ENCODE measurements around the gene MEGF11. TPM values are rescaled to one million over a fixed set of nuclear protein-coding genes. Genes with fewer than 3 reads are reported as not detected.

MEGF11 gene
- polyA plus RNA-seq, 1 of the 3 experiments (the other 2 are of a cell fraction), result not detected

DNA sequence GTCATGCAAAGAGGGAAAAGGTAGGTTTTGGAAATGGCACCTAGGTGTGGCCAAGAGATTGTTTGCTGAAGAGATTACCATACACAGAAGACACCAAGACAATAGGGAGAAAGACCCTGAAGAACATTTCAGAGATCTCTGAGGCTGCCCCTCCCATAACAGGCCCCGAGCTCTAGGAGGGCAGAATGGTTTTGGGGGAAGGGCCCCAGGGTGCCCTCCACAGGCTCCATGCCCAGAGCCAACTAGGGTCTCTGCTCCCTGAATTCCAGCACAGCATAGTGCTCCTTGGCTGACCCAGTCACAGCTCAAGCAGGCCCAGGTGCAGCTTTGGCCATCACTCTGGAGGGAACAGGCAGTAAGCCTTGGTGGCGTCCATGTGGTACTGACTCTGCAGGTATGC lies 220.4 kb downstream of the MEGF11 start:
- 38% methylated on average over 1 of the region's 2 CpGs for WGBS (ENCODE audit: low lambda C conversion rate)
- peaks cover 0 to 6% of the 10 kb centered on the region in 2 experiments; a peak in 1 of 4 replicates for H3K4me1 ChIP-seq (ENCODE audit: control insufficient read depth in 1 of 2, insufficient read depth in 2 of 2, low read depth in 1 of 2, low read length in 1 of 2)
- H3K9ac ChIP-seq, result no peak overlapping the region
- TF ChIP-seq, protein P1, sequence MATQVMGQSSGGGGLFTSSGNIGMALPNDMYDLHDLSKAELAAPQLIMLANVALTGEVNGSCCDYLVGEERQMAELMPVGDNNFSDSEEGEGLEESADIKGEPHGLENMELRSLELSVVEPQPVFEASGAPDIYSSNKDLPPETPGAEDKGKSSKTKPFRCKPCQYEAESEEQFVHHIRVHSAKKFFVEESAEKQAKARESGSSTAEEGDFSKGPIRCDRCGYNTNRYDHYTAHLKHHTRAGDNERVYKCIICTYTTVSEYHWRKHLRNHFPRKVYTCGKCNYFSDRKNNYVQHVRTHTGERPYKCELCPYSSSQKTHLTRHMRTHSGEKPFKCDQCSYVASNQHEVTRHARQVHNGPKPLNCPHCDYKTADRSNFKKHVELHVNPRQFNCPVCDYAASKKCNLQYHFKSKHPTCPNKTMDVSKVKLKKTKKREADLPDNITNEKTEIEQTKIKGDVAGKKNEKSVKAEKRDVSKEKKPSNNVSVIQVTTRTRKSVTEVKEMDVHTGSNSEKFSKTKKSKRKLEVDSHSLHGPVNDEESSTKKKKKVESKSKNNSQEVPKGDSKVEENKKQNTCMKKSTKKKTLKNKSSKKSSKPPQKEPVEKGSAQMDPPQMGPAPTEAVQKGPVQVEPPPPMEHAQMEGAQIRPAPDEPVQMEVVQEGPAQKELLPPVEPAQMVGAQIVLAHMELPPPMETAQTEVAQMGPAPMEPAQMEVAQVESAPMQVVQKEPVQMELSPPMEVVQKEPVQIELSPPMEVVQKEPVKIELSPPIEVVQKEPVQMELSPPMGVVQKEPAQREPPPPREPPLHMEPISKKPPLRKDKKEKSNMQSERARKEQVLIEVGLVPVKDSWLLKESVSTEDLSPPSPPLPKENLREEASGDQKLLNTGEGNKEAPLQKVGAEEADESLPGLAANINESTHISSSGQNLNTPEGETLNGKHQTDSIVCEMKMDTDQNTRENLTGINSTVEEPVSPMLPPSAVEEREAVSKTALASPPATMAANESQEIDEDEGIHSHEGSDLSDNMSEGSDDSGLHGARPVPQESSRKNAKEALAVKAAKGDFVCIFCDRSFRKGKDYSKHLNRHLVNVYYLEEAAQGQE (IDR thresholded peaks at IDR 0.05; ENCODE audit: low read depth, low read length), result no peak
- TF ChIP-seq FOXJ3 (CRISPR knock-in tag; IDR thresholded peaks at IDR 0.05) (no peak), TEAD4 (IDR thresholded peaks at IDR 0.05; ENCODE audit: borderline replicate concordance, insufficient read depth) (no peak), NRF1 (IDR thresholded peaks at IDR 0.05; ENCODE audit: low read depth, low read length) (no peak), USF2 (IDR thresholded peaks at IDR 0.05; ENCODE audit: borderline replicate concordance, low read depth, low read length) (no peak), ELF1 (IDR thresholded peaks at IDR 0.05) (no peak), FOXM1 (IDR thresholded peaks at IDR 0.05; ENCODE audit: low read depth) (no peak), MAX (IDR thresholded peaks at IDR 0.05; ENCODE audit: low read depth) (no peak), GATA2 (CRISPR knock-in tag; IDR thresholded peaks at IDR 0.05) (no peak), FOSL2 (IDR thresholded peaks at IDR 0.05; ENCODE audit: borderline replicate concordance, low read depth) (no peak), TCF12 (IDR thresholded peaks at IDR 0.05) (no peak), PBX3 (IDR thresholded peaks at IDR 0.05) (no peak), RXRA (IDR thresholded peaks at IDR 0.05; ENCODE audit: borderline replicate concordance, low read depth) (no peak), EP300 (IDR thresholded peaks at IDR 0.05; ENCODE audit: borderline replicate concordance in 1 of 2, low read depth in 1 of 2, low read length in 1 of 2) (no peak), YY1 (IDR thresholded peaks at IDR 0.05; ENCODE audit: low read depth) (no peak), GABPA (IDR thresholded peaks at IDR 0.05; ENCODE audit: low read depth) (no peak)
- TF ChIP-seq, protein P2, sequence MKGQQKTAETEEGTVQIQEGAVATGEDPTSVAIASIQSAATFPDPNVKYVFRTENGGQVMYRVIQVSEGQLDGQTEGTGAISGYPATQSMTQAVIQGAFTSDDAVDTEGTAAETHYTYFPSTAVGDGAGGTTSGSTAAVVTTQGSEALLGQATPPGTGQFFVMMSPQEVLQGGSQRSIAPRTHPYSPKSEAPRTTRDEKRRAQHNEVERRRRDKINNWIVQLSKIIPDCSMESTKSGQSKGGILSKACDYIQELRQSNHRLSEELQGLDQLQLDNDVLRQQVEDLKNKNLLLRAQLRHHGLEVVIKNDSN (IDR thresholded peaks at IDR 0.05; ENCODE audit: borderline replicate concordance, low read depth), result no peak
- TF ChIP-seq, protein P3, sequence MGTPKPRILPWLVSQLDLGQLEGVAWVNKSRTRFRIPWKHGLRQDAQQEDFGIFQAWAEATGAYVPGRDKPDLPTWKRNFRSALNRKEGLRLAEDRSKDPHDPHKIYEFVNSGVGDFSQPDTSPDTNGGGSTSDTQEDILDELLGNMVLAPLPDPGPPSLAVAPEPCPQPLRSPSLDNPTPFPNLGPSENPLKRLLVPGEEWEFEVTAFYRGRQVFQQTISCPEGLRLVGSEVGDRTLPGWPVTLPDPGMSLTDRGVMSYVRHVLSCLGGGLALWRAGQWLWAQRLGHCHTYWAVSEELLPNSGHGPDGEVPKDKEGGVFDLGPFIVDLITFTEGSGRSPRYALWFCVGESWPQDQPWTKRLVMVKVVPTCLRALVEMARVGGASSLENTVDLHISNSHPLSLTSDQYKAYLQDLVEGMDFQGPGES (IDR thresholded peaks at IDR 0.05; ENCODE audit: low read depth, low read length), result no peak
- no peak overlapping the region for H2AFZ ChIP-seq (ENCODE audit: low read depth)
- no peak for DNase-seq
- ChIA-PET POLR2A (no interaction called here), CTCF (no interaction called here)
- H3K36me3 ChIP-seq (replicated peaks in 1 of 2; ENCODE audit: control insufficient read depth in 1 of 2, insufficient read depth in 2 of 2, low read length in 1 of 2), result no peaks in the 10 kb centered on the region
- H3K27me3 ChIP-seq (ENCODE audit: insufficient read depth), result peaks cover 13% of the 10 kb centered on the region; the same call in 1 of the 2 replicates
- H3K9me3 ChIP-seq, result no peaks in the 10 kb centered on the region
- H3K9me2 ChIP-seq, result no peaks in the 10 kb centered on the region
- no peak overlapping the region for H3K27ac ChIP-seq (ENCODE audit: low read depth in 2 of 2, low read length in 1 of 2)
- no peak overlapping the region for H3K4me2 ChIP-seq
- no peaks in the 10 kb centered on the region for H3F3A ChIP-seq (replicated peaks; ENCODE audit: insufficient read depth)
- H3K4me3 ChIP-seq (ENCODE audit: low read depth in 2 of 2, low read length in 1 of 2), result no peak overlapping the region
- no peaks in the 10 kb centered on the region for H4K20me1 ChIP-seq (ENCODE audit: insufficient read depth)
- no peaks in the 10 kb centered on the region for H3K79me2 ChIP-seq (ENCODE audit: insufficient read depth)
